HG02642 (cell line): ENCODE results near the gene SHISA7.
"Not testable (repeated sequence)": the region's sequence is repeated elsewhere in the genome, so short reads cannot be mapped to it uniquely, and the experiment has no call there.

Source experiments
- ATAC-seq: cut with Tn5 transposase; IDR thresholded peaks from one replicate; pipeline ENCODE4 v1.9.1; 2021; ENCODE audit warnings: mild to moderate bottlenecking; ENCODE audit not compliant: unreplicated experiment, poor library complexity

SHISA7 gene

DNA sequence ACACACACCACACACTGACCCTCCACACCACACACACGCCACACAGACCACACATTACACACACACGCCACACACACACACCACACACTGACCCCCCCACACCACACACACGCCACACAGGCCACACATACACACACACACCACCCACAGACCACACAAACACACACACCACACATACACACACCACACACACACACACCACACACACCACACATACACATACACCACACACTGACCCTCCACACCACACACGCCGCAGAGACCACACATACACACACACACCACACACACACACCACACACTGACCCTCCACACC, 5.0 kb upstream of the SHISA7 start:
- ATAC-seq: not testable (repeated sequence)

DNA sequence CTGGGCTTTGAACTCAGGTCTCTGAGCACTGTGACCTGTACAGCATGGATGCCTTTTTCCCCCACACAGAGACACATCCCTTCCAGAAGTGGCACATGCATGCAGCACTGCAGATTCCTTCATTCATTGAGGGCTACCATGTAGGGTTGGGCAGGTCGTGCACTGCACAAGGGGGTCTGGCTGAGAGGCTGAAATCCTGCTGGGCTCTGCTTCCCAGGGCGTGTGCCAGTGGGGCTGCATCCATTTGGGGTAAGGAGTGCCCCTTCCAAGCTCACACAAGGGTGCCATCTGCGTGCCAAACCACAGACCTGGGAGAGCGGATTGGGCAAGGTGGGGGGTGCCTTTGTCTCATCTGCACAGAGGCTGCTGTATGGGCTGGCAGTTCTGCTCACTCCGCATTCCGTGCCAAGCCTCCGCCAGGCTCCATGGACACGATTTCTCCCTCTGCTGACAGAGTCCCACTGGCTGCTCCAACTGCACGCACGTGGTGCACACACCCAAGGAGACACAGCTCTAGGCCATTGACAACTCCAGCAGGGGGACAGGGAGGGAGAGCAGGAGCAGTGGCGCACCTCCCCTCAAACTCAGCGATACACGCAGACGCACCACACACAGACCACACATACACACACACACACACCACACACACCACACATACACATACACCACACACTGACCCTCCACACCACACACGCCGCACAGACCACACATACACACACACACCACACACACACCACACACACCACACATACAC, 4.5 kb upstream of the SHISA7 start:
- ATAC-seq: no peak

DNA sequence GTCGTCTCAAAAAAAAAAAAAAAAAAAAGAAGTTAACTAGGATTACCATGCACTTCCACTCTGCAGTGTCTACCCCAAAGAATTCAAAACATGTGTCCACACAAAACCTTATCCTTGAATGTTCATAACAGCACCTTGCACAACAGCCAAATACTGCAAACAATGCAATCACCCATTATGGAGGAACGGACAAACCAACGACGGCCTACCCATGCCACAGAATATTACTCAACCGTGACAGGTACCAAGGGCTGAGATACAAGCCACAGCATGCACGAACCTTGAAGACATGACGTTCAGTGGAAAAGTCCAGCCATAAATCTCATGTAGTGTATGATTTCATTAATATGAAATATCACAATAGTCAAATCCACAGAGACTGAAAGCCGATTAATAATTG, 3.0 kb upstream of the SHISA7 start:
- no peak for ATAC-seq

DNA sequence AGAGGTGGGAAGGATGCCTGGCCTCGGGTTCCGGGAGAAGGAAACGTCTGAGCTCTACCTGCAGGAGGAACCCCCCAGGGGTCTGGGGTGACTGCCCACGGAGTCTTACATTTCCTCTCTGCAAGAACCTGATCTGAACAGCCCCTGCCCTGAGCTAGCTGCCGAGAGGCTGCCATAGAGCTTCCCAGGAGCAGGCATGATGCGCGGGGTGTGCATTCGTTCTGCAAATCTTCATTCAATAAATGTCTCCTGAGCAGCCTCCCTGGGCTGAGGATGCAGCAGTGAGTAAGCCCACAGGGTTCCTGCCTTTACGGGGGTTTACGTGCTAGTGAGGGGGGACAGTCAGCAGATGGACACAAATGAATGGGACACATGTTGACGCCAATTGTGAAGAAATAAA, 1.5 kb upstream of the SHISA7 start:
- no peak for ATAC-seq

DNA sequence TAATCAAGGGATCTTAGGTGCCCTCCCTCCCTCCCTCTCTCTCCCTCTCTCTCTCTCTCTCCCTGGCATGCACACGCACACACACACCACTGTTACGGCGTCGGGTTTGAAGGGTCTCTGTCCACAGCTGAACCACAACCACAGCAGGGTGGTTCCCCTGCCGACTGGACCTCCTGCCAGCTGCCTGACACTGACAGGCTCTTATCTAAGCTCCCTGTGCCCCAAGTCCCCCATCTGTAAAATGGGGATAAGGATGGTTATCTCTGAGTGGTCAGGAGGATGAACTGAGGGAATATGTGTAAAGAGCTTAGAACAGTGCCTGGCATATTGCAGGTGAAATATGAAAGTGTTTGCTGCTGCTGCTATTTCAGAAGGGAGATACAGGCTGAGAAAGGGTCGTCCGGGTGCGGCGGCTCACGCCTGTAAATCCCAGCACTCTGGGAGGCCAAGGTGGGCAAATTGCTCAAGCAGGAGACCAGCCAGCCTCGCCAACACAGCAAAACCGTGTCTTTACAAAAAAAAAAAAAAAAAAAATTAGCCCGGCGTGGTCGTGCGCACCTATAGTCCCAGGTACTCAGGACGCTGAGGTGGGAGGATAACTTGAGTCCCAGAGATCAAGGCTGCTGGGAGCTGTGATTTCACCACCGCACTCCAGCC, 852 bp upstream of the SHISA7 start:
- no peak for ATAC-seq

DNA sequence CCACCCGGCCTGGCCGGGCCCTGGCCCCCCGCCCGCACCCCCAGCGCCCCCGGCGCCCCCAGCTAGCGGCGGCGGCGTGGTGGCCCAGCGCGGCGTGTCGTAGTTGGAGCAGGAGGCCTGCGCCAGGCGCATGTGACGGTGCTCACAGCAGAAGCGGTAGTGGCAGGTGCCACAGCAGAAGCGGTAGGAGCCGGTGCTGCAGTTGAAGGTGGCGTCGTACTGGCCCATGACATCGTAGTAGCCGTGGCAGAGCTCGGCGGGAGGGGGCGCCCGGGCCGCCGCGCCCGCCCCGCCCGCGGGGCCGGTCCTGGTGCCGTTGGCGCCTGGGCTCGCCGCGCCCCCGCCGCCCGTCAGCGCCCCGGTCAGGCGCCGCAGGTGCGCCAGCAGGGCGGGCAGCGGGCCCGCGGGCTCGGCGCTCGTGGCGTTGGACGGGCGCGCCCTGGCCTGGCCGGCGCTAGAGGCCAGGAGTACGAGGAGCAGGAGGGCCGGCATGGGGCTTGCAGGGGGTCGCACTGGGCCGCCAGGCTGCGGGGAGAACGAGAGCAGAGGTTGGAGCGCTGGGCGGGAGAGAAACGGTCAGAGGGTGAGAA, 633 bp downstream of the SHISA7 start:
- no peak for ATAC-seq

DNA sequence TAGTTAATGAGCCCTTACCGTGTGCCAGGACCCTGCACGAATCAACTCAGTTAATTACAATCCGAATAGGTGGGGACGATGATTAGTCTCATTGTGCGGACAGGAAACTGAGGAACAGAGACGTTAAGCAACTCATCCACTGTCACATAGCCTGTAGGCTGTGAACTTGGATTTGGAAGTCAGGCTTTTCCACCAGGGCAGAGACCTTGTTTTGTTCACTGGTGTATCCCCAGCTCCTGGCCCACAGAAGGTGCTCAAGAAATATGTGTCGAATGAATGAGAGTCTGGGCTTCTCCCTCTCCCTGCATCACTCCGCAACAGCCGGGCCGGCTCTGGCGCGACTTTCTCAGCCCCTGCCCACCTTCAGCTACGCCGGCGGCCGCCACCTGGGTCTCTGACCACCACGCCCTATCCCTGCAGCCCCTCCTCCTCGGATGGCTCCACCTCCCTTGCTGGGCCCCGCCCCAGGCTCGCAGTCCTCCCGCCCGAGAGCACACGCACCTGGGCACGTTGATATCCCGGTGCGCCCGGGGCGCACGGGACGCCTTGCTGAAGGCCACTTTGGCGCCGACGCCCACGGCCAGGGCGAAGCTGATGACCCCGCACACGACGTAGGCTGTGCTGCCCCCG, 1.3 kb downstream of the SHISA7 start:
- ATAC-seq: no peak

DNA sequence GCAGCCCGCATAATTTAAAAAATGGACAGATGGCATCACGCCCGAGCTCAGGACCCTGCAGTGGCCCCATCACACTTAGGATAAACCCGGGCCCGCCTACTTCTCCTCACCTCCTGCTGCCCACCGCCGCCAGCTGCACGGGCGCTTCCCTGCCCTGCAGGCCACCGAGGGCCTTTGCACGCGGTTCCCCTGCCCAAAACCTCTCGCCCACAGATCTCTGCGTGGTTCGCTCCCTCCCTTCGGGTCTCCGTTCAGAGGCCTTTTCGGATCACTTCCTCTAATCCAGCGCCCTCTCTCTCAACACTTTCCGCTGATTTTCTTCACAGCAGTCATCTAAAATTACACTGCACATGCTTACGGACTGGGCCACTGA, 1.8 kb downstream of the SHISA7 start:
- no peak for ATAC-seq

DNA sequence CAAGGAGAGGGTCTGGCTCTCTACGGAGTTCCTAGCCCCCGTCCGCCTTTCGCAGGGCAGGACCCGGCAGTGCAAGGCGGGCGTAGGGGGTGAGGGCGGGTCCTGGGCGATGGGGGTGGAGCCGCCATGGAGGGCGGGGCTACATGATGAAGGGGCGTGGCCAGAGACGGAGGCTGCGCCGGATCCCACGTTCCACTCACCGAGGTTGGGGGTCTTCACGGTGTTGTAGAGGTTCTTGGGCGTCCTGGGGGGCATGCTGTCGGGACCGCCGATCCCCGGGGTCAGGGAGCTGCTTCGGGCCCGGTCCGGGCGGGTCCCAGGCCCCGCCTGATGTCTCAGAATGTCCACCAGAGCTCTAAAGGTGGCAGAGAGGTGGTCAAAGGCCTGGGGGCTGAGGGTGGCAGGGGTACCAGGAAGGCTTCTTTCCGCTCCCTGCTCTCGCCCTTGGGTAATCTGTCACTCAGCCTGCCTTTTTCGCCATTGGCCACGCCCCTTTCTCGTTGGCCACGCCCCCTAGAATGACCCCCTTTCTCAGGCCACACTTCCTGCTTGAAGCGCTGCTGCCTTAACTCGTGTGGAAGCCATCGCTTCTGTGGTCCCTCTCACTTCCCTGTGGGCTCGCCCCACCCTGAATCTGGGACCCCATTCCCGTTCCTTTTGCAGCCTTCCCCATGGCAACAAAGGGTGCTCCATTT, 2.5 kb downstream of the SHISA7 start:
- no peak for ATAC-seq

DNA sequence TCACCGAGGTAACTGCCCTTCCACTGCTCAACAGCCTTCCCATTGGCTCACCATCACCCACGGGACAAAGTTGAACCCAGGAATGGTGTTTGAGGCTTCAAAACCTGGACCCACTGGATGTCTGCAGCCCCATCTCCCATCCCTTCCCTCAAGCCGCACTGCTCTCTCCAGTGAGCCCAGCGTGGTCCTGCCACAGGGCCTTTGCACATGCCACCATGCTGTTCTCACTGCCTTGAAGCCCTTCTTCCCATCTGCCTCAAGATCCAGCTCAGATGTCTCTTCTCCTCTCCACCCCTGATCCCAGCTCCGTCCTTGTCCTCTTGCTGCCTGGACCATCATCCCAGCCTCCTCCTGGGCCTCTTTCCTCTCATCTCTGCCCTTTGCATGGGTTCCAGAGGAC, 4.0 kb downstream of the SHISA7 start:
- no peak for ATAC-seq

DNA sequence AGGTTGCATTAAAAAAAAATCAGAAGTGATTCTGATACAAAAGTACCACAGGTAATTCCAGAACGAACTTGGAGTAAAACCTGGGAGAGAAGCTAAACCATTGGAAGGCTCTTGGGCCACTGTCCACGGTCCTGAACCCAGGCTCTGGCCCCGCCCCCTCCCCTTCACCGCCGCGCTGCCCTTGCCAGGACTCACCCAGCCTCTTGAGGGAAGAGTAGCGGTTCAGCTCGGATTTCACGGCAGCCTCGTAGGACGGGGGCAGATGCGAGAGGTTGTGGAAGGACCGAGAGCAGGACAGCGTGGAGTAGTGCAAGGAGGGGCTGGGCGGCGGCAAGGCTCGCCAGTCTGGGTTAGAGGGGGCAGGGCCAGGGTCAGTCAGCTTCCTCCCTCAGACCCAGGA, 5.7 kb downstream of the SHISA7 start:
- no peak for ATAC-seq

DNA sequence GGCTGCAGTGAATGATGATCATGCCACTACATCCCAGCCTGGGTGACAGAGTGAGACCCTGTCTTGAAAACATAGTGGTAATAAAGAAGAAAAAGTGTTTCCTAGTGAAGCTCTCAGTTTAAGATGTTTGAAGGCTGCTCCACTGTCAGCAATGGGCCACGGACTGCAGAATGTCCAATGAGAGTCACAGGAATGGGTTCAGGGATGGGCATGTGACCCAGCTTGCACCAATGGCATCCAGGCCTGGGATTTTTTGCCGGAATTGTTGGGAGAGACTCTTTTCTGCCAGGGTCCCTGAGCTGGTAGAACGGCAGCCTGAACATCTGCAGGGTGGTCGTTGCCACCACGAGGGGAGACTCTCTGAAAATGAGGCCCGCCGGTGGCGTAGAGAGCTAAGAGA, 6.3 kb downstream of the SHISA7 start:
- ATAC-seq: no peak

DNA sequence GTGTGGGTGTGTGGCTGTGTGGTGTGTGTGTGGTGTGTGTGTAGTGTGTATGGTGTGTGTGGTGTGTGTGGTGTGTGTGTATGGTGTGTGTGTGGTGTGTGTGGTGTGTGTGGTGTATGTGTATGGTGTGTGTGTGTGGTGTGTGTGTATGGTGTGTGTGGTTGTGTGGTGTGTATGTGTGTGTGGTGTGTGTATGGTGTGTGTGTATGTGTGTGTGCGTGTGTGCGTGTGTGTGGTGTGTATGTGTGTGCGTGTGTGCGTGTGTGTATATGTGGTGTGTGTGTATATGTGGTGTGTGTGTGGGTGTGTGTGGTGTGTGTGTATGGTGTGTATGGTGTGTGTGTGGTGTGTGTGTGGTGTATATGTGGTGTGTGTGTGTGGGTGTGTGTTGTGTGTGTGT, 8.1 kb downstream of the SHISA7 start:
- no peak for ATAC-seq

DNA sequence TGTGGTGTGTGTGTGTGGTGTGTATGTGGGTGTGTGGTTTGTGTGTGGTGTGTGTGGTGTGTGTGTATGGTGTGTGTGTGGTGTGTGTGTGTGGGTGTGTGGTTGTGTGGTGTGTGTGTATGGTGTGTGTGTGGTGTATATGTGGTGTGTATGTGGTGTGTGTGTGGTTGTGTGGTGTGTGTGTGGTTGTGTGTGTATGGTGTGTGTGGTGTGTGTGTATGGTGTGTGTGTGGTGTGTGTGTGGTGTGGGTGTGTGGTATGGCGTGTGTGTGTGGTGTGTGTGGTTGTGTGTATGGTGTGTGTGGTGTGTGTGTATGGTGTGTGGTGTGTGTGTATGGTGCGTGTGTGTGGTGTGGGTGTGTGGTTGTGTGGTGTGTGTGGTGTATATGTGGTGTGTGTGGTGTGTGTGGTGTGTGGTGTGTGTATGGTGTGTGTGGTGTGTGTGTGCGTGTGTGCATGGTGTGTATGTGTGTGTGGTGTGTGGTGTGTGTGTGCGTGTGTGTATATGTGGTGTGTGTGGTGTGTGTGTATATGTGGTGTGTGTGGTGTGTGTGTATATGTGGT, 8.7 kb downstream of the SHISA7 start:
- ATAC-seq: no peak

DNA sequence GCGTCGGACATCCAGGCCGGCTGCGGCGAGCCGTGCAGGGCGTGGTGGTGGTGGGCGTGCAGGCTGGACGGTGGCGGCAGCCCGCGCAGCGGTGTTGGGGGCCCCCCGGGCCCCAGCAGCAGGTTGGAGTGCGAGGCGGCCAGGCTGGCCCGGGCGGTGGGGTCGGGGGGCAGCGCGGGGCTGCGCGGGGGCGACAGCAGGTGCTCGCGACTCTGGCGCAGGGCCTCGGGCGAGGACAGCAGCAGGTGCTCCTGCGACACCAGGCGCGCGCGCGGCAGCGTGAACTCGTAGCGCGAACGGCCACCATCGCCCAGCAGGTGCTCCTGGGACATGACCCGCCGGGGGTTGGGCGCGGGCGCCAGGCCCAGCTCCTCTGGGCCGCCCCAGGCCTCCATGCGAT, 9.8 kb downstream of the SHISA7 start:
- no peak for ATAC-seq

DNA sequence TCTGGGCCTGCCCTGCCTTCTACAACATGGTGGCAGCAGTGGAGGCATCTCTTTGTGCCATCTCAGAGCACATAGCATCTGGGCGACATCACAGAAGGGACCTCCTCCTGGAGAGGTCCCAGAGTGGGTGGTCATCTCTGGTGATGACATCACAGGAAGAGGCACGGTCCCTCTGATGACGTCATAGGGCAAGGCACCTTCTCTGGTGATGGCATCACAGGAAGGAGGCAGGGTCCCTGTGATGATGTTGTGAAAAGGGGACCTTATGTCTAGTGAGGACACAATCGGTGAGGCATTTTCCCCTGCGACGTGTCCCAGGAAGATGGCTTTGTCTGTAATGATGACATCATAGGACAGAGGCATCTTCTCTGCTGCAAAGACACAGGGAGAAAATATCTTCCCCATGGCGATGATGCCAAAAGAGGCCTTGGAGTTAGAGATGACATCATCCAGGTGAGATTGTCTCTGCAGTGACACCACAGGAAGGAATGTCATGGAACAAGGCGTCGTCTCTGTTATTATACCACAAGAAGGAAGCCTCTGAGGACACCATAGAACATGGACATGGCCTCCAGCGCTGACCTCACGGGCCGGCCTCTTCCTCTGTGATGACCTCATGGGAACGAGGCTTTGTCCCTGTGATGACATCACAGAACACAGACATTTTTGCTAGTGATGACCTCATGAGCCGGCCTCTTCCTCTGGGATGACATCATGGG, 10.7 kb downstream of the SHISA7 start:
- no peak for ATAC-seq

DNA sequence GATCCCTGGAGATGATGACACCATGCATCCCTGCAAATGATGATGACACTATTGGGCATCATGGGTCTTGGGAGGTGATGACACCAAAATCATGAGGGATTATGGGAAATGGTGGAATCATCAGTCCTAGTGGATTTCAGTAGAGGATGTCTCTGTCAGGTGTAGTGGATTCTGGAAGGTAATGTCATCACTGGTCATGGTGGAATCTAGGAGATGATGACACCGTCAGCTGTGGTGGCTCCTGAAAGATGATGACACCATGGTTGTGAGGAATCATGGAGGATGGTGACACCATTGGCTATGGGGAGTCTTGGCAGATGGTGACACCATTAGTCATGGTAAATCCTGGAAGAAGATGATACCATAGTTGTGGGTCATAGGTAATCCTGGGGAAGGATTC, 11.9 kb downstream of the SHISA7 start:
- ATAC-seq: no peak

DNA sequence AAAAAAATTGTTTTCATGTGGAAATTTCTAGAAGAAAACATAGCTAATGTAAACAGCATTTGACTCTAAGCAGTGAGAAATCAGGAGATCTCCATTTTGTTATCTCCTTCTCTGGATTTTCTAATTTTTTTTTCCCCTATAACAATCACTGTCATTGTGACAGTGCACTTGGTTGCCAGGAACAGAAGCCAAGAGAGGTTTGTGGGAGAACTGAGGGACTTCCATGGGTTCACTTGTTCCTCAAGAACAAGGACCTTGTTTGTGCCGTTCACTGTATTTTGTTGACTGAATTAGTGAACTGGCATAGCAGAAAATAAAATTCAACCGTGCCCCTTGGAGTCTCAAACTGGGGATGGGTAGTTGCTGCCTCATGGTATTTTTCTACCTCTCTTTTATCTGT, 17.1 kb downstream of the SHISA7 start:
- no peak for ATAC-seq

DNA sequence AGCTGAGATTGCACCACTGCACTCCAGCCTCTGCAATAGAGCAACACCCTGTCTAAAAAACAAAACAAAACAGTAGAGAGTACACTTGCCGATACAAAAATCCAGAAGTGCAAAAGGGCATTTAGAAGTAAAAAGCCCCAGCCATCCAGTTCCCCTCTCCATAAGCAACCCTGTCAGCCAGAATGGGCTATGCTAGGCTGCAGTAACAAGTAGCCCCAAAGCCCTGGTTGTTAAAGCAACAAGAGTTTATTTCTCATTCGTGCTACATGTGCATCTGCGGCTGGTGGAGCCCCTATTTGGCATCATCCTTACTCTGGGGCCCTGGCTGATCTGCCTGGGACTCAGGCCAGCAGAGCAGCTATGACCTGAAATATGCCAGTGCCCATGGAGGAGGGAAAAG, 18.6 kb downstream of the SHISA7 start:
- ATAC-seq: no peak
